GF-D8 (cell line): ENCODE data around the gene SLX4.
"Not testable (repeated sequence)": the region's sequence is repeated elsewhere in the genome, so short reads cannot be mapped to it uniquely, and the experiment has no call there.

Experiments
- DNase-seq: peaks from one replicate; lab custom pipeline; 2025; lab: John Stamatoyannopoulos, UW

The SLX4 gene

DNA sequence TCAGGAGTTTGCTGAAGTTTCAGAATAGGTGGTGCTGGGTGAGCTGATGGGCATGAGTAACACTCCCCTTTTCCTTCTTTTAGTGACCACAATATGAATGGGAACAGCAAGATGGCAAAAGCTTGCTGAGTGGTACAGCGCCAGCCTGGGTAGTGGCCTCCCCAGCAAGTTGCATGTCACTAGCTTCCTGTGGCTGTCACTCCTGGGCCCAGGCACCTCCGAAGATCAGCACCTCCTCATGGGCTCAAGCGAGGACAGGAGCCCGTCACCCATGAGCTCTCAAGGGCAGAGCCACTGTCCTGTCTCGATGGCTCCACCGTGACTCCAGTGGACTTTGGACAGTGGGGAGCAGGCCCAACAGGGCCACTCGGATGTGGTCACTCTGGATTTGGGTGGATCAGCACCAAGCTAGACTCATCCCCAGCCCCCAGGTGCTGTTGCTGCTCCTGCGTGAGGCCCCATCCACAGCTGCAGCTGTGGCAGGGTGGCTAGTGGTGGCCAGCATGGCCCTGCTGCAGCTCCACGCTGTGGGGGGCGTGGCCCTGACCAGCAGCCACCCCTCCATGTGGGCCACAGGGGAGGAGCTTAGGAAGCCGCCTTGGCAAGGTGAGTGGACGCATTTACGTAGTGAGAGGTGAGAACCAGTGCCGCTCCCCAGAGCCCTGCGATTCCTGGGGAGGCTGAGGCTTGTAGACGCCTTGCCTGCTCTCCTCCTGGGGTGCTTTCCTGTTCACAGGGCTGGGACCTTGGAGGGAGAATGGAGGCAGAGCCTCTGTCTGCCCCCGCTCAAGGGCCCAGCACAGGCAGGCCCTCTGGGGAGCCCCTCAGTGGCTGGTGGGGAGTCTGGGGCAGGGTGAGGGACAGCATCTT is 29.5 kb upstream of the SLX4 start:
- DNase-seq: no peak

DNA sequence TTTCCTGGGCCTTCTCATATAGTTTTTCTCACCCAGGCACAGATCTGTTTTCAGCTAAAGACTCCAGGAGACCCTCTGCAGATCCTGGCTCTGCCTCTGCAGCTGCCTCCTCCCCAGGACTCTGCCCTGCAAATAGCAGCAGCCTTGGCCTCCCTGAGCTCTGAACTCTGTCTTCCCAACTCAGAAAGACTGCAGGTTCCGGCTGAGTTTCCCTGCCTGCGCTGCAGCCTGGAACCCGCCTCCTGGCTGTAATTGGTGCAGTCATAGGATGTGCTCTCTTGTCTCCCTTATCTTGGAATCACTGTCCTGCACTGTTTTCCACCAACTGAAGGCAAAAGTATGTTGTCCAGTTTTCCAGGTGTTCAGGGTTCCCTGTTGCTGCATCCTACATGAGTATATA is 28.8 kb upstream of the SLX4 start:
- no peak for DNase-seq

DNA sequence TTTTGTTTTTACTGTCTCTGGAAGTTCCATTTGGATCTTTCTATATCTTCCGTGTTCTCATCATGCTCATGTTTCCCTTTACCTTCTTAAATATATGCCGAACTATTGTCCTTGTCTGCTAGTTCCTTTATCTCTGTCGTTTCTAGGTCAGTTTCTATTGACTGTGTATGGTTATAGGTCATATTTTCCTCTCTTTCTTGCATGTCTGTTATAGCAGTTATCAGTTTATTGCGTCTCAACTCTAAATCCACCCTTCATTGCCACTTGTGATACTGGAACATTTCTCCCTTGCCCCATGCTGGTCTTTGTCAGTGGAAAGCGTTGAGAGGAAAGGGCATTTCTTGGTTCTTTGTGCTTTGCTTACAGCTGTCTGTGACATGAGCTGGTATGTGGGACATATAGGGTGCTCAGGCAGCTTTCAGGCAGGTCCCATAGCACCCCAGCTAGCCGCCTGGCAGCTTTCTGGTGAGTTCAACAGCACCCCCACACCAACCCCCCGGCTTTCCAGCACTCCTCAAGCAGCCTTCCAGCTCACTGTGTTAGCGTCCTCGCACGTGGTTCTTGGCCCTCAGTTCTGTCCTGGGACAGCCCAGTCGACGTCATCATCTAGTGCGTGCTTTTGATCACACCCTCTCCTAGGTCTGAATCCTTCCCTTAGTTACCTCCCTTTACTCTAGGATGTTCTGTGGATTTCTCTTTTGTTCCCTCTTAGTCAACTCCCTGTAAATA is 27.7 kb upstream of the SLX4 start:
- no peak for DNase-seq

DNA sequence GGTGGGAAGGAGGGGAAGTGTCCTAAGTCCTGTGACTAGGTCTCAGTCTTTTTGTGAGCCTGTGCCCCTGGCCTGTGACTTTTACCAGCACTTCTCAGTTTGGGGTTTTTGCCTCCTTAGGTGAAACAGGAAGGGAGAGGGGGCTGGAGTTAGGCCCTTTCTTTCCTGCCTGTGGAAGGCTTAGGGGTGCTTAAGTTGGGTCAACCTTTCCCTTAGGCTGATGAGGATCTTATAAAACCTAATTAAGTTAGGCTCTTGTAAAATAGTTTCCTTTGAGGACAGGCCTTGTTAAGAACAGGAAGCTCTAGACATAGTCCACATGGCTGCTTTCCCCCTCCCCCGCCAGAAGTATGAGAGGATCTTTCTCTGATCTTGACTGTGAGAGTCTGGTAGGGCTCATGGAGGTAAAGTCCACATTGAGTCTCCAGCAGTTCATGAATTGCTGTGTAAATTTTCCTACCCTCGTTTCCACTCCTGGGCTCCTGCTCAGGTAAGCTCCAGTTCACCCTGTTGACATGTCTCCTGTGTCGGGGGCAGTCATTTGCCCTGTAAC is 26.0 kb upstream of the SLX4 start:
- peak; percentile 87 for DNase-seq

DNA sequence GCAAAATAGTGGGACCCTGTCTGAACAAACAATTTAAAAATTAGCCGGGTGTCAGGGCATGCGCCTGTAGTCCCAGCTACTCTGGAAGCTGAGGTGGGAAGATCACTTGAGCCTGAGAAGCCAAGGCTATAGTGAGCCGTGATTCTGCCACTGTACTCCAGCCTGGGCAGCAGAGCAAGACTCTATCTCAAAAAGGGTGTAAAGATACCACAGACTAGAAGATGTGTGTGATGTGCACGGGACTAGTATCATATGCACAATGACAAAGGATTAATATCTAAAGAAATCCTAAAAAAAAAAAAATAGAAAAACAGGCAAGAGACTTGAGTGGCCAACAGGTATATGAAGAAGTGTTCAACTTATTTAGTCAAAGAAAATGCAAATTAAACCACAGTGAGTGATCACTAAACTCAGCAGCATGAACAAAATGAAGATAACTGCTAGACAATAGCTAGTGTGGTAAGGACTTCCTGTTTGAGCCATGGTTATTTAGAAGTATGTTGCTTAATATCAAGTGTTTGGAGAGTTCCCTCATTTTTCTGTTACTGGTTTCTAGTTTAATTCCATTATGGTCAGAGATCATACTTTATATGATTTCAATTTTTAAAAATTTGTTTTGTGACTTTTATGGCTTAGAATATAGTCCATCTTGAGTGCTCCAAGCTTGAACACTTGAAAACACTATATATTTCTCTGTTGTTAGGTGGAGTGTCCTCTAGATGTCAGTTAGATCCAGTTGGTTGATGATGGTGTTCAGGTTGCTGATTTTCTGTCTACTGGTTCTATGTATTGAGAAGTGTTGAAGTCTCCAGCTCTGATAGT is 14.7 kb upstream of the SLX4 start:
- peak; percentile 60 for DNase-seq

DNA sequence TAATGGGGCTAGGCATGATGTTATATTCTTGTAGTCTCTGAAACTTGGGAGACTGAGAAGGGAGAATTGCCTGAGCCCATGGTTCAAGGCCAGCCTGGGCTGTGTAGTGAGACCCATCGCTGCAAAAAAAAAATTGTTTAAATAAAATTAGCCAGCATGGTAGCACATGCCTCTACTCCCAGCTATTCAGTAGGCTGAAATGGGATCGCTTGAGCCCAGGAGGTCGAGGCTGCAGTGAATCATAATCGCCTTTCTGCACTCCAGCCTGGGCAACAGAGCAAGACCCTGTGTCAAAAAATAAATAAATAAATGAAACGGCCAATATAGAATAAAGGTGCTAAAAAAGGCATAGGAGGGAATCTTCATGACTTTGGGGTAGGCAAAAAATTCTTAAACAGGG is 13.9 kb upstream of the SLX4 start:
- no peak for DNase-seq

DNA sequence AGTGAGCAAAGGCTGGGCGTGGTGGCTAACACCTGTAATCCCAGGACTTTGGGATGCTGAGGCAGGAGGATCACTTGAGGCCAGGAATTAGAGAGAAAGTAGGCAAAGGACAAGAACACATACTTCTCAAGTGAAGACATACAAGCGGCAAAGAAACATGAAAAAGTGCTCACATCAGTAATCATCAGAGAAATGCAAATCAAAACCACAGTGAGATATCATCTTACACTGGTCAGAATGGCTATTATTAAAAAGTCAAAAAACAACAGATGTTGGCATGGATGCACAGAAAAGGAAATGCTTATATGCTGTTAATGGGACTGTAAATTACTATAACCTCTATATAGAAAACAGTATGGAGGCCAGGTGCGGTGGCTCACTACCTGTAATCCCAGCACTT is 12.2 kb upstream of the SLX4 start:
- no peak for DNase-seq

DNA sequence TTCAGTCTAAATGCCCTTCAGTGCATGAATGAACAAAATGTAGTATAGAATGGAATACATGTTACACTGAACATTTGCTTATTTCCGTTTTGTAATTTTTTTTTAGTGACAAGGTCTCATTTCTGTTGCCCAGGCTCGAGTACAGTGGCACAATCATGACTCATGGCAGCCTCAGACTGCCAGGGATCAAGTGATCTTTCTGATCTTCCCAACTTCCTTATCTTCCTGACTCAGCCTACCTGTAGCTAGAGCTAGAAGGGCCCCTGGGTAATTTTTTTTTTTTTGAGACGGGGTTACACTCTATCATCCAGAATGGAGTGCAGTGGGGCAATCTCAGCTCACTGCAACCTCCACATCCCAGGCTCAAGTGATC is 7.3 kb upstream of the SLX4 start:
- DNase-seq: no peak

DNA sequence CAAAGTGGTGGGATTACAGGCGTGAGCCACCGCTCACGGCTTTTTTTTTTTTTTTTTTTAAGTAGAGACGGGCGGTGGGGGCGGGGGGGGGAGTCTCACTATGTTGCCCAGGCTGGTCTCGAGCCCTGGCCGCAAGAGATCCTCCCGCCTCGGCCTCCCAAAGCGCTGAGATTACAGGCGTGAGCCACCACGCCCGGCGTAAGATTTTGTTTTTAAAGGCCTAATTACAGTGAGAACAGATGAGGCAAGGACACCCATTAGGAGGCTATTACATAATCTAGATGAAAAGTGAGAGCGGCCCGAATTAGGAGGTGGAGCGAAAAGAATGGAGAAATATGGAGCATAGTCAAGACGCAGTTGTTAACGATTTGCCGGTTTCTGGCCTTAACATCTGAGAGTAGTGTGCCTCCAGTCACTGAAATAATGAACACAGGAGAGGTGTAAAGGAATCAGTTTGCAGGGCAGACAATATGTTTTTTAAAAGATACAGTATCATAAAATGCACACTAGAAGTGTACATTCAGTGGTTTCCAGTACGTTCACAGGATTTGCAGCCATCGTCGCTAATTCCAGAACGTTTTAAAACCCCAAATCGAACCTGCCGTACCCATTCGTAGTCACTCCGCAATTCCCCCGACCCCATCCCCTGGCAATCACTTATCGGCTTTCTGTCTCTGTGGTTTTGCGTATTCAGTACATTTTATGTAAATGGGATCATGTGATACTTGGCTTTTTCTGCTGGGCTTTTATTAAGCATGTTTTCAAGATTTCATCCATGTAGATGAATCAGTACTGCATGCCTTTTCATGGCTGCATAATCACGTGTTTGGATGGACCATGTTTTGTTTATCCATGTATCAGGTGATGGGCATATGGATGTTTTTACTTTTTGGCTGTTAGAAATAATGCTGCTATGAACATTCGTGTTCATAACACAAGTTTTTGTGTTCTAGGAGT is 1.4 kb upstream of the SLX4 start:
- peak; percentile 31 for DNase-seq

DNA sequence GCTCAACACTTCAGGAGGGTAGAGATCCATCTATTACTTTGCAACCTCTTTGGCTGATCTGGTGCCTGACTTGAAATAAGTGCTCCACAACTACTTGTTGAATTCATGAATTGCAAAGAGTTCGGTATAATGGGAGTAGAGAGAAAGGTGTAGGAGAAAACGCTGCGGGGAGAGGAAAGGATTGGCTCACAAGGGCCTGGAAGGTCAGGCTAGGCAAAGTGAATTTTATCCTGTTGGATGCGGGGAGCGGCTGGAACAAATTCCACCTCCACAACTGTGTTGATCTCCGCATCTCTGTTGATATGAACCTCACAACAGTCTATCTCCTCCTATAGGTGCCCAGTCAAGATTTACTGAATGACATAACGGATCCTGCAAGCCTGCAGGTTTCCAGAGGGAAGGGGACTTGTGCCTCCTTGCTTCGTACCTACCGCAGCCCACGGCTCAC is 684 bp downstream of the SLX4 start:
- no peak for DNase-seq

DNA sequence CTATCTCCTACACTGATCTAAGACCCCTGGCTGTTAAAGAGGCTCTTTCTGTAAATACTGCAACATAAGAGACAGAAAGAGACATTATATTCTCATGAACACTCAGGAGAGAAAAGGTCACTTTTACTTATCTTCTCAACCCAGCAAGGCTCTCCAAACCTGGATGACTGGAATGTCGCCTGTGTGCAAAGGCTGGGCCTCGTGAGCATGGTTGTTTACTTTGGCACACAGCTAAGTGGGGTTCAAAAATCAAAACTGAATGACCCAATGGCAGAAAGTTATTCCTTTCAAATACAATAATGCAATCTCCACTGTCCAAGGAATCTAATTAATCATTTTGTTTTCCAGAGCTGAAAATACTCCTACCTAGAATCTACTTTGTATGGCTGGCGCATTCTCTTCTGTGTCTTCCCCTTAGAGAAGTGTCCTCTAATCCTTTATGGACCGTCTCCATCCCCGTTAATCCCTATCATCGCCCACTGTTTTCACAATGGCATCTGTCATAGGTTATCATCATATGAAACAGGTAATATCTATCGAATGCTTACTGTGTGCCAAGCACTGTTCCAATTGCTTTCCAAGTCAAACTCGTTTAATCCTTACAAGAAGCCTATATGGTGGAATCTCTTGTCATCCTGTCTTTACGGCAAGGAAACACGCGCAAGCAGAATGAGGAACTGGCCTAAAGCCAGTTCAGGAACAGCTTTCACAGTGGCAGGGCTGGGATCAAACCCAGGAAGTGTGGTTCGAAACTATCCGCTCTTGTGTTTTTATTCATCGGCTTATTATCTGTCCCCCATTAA is 1.3 kb downstream of the SLX4 start:
- DNase-seq: peak; percentile 21

DNA sequence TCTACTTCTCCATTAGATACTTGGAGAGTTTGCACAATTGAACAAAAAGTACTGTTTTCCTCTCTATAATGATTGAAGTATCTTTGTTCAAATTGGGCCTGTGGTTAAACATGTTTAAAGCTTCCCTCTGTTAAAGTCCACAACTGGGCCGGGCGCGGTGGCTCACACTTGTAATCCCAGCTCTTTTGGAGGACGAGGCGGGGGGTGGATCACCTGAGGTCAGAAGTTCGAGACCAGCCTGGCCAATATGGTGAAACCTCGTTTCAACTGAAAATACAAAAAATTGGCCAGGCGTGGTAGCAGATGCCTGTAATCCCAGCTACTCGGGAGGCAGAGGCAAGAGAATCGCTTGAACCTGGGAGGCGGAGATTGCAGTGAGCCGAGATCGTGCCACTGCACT is 2.4 kb downstream of the SLX4 start:
- not testable (repeated sequence) for DNase-seq

DNA sequence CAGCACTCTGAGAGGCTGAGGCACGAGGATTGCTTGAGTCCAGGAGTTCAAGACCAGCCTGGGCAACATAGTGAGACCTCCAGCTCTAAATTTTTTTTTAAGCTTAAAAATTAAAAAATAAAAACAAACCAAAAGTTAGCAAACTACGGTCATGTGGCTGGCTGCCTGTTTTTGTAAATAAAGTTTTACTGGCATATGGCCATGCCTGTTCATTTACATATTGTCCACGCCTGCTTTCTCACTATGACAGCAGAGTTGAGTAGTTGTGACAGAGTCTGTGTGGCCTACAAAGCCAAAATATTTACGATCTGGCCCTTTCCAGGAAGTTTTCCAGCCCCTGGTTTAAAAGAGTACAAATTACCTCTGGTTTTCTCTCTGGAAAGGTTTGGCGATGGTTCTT is 3.3 kb downstream of the SLX4 start:
- DNase-seq: no peak

DNA sequence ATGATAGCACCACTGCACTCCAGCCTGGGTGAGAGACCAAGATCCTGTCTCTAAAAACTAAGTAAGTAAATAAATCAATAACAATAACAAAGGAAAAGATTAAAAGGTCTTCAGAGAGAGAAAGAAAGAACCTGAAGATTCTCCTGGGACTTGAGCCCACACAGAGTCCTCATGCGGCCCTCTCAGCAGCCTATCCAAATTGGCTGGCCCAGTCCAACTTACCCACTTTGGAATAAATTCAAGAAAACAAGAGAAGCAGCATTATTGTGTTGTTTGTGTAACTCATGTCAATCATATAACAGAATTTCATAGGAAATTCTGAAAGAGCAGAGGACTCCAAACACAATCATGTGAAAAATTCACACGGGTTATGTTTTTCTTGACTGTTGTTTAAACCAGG is 3.8 kb downstream of the SLX4 start:
- DNase-seq: no peak

DNA sequence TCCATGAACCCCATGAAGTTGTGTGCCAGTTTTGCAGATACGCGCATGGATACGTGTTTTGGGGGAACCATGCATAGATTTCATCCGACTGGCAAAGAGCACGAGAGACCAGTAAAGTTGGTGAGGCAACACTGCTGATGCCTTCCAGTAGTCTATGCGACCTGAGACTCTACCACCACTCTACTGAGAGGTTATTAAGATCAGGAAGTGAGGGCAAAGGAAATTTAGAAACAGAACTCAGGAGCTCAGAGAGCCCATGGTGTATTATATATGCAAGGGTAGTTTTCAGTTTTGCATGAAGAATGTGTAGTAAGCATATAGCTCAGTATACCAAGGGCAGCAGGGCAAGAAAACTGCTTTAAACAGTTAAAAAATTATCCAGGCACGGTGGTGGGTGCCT is 4.2 kb downstream of the SLX4 start:
- no peak for DNase-seq

DNA sequence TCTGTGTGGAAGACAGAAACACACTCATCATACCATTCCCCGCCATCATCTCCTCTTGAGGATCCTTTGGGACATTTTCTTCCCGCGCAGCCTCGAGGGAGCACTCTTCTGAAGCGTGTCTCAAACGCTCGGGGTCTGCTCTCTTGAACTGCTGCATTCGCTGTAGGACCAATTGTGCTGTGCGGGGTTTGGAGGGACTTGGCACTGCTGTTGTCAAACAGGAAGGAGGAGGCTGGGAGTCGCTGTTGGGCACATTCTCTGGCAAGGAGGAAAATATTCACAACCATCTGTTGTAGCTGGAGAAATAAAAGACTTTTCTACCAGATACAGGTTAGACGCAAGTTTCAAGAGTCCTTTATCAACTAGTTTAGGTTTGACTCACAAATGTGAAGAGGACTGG is 5.0 kb downstream of the SLX4 start:
- DNase-seq: no peak

DNA sequence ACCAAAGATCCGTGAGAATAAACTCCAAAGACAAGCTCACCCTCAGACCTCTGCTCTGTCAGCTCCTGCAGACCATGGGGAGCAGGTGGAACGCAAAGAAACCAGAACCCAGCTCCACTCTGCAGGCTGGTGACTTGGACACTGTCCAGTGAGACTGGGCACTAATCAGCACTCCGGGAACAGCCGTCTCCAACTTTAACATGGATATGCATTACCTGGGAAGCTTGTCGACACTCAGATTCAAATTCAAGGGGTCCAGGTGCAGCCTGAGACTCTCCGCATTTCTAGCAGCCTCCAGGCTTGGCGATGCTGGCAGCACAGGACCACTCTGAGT is 9.1 kb downstream of the SLX4 start:
- no peak for DNase-seq

DNA sequence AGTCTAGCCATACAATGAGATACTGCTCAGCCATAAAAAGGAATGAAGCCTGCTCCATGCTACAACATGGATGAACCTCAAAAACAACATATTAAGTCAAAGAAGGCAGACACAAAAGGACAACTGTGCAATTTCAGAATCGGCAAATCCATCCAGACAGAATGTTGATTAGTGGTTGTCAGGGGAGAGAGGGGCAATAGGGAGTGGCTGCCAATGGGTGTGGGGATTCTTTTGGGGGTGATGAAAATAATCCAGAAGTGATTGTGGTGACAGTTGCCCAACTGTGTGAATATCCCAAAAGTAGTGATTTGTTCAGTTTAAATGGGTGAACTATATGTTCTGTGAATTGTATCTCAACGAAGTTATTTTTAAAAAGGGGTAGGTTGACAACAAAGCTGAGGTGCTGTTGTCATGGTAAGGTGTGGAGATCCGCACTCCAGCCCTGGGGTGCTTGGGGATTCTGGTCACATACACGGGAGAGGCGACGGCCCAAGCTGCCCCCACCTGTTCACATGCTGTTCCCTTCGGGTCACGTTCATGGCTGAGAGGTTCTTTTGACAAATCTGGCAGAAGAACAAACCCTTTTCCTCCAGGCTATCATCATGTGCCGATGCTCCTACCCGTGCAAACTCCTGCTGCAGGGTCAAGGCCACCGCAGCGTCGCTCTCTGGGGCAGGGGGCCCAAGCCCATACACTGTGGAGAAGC is 9.6 kb downstream of the SLX4 start:
- no peak for DNase-seq

DNA sequence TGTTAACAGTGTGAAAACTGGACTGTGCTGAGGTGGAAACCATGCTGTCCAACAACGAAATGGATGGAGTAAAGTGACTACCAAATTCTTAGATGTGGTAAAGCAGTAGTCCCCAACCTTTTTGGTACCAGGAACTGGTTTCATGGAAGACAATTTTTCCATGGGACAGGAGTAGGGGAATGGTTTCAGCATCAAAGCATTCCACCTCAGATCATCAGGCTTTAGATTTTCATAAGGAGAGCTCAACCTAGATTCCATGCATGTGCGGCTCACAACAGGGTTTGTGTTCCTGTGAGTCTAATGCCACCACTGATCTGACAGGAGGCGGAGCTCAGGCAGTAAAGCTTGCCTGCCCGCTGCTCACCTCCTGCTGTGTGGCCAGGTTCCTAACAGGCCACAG is 11.5 kb downstream of the SLX4 start:
- no peak for DNase-seq

DNA sequence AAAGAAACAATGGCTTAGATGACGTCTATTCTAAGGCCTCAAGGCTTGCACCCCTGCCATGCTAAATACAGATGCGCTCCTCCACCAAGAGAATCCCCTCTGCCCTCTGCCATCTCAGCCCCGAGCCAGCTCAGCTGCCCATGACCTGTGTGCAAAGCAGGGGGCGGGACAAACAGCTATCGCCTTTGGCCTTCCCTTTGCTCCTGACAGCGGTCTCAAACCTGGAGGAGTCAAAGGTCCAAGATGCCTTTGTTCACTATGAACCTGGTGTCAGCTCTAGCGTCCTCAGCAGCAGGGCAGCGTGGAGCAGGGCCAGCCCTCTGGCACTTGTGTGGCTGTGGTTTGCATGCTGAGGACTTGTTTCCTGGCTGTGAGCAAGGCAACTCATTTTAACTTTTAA is 12.3 kb downstream of the SLX4 start:
- no peak for DNase-seq
